ENCODE measurements around the gene HIC2.
A peak's percentile ranks its signal among the peaks of the same experiment; 100 is the strongest.
"Not testable (repeated sequence)": the region's sequence is repeated elsewhere in the genome, so short reads cannot be mapped to it uniquely, and the experiment has no call there.

The HIC2 gene

DNA sequence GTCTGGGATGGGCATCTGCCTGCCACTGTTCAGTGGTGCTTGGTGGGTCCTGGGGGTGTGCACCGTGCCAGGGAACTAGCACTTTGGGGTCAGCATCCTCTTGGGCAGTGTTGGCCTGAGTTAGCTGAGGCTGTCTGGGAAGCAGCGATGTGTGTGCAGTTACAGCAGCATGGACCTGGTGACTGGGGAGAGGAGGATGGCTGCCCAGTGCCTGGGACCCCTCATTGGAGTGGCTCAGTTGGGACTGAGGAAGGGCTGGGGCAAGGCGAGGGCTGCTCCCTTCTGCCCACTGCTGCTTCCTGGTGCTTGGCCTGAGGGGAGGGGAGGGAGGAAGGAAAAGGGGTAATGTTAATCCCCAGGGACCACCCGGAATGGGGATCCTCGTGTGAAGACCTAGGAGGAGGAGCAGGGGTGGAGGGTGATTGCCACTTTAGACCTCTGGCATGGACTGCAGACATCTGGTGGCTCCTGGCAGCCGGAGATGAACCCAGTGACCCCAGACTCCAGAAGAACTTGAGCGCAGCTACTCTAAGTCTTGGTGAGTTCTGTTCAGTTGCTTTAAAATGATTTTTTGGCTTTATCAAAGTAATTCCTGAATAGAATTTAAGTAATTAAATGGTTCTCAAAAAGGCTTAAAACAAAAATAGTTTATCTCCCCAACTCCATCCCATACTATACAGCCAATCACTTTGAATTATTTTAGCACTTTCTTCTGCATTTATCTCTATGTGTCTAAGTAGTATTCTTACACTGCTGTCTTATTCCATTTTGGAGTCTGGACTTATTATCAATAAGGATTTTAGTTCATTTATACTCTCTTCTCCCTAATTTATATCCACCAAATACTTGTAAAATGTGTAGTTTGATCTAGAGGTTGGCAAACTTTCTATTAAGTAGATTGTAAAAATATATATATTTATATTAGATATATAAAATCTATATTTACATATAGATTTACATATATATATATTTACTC is 34.7 kb downstream of the HIC2 start:
- no peak for DNase-seq

DNA sequence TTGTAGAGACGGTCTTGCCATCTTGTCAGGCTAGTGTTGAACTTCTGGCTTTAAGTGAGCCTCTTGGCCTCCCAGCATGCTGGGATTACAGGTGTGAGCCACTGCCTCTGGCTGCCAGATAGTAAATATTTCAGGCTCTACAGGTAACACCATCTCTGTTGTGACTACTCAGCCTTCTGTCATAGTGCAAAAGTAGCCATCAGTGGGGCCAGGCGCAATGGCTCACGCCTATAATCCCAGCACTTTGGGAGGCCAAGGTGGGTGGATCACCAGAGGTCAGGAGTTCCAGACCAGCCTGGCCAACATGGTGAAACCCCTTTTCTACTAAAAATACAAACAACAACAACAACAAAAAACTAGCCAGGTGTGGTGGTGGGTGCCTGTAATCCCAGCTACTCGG is 35.5 kb downstream of the HIC2 start:
- DNase-seq = not testable (repeated sequence)

DNA sequence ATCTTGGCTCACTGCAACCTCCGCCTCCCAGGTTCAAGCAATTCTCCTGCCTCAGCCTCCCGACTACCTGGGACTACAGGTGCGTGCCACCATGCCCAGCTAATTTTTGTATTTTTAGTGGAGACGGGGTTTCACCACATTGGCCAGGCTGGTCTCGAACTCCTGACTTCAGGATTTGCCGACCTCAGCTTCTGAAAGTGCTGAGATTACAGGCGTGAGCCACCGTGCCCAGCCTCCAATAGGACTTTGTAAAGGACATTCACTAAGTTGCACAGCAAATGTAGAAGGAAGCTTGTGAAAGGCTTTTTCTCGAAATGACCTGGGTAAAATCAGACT is 37.8 kb downstream of the HIC2 start:
- not testable (repeated sequence) for DNase-seq

DNA sequence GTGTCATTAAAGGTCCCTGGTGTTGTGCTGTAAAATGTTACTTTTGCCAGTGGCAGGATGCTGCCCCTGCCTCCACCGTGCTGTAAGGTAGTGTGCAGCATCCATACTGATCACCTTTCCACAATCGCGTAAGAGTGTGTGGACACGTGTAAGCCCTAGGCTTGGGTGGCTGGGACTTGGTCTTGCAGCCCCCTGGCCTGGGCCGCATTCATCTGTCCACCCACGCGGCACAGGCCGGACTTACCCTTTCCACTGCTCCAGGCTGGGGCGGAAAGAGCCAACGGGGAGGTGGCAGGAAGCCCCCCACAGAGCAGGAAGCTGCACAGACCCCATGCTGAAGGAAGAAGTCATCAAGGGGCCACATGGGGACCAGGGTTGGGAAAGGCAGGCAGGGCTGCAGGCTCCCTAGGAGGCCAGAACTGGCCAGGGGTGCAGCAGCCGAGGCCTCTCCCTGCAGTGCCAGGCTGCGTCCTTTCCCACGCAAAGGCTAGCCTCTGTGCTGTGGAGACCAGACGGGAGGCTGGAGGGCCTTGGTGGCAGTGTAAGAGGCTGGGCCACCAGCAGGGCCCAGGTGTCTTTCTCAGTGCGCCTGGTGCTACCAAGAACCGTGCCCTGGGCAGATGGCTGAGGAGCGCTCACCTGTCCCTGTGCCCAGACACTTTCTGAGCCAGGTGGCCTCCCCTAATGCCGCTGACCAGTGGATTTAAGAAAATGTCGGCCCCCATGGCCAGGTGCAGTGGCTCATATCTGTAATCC is 38.3 kb downstream of the HIC2 start:
- DNase-seq = no peak

DNA sequence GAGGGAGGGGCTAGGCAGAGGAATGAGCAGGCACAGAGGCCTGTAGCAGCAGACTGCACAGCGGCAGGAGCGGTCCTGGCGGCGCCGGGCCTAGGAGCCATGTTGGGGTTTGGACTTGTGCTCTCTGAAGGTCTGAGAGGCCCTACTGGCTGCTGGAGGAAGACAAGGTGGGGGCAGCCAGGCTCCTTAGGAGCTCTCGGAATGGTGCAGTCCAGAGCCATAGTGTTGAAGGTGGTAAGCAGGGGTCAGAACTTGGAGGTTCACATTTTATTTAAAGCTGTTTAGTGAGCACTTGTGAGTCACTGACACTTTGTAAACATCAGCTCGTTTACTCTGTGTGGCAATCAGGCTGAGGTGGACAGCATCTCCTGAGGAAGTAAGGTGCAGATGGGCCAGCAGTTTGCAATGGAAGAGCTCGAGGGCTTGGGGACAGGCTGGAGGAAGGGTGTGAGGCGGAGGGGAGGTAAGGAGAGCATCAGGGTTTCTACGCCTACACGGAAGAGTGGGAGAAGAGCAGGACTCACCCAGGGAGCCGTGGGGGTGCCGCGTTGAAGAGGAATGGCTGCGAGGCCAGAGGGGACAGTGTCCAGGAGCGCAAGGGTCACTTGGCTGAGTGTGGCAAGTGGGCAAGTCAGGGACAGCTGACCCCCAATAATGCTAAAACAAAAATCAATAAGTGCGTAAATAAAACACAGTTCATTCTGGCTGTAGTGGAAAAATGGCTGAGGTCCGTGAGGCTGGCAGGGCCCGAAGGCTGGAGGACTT is 40.0 kb downstream of the HIC2 start:
- DNase-seq = no peak

DNA sequence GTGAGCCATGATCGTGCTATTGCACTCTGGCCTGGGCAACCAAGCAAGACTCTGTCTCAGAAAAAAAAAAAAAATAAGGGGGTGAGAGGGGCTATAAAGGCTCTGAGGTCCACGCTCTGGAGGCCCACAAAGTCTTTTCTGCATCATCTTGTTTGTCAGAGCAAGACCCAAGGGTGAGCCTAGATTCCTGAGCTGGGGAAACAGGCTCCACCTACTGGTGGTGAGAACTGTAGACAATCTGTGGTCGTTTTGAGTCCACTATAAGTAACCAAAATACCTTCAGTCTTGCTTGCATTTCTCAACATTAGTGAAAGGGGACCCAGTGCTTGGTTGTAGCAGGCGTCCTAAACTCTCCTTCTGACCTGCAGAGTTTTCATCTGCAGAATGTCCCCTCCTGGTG is 45.5 kb downstream of the HIC2 start:
- not testable (repeated sequence) for DNase-seq

DNA sequence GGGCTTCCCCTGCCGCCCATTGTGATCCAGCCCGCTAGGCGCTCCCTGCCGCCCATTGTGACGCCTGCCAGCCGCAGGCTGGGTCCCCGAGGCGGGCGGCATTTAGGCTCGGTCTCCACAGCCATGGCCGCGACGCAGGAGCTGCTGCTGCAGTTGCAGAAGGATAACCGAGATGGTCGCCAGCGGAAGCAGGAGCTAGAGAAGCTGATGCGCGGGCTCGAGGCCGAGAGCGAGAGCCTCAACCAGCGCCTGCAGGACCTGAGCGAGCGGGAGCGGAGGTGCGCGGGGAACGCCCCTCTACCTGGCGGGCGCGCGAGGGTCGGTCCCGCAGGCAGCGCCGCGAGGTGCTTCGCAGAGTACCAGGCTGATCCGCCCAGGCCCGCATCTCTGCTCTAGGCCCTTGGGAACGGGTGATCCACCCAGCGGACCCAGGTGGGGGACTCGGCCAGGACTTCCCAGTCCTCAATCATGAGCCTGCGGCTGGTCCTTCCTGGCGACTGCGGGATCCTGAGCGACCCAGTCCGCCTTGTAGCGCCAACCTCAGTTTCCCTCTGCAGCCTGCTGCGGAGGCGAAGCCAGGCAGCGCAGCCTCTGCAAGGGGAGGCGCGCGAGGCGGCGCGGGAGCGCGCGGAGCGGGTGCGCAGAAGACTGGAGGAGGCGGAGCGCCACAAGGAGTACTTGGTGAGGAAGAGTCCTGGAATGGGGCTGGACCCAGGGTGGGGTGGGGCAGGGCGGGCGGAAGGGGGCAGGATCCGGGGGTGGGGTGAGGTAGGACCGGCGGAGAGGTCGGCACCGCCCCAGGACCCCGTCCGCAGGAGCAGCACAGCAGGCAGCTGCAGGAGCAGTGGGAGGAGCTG is 50.4 kb downstream of the HIC2 start, which contains the start of gene TMEM191C:
Gene TMEM191C, plus strand, starts transcription at position 51 of the 857 bp plus-strand sequence. Its CDS starts 73 bp downstream, at position 124.
- DNase-seq = not testable (repeated sequence)

DNA sequence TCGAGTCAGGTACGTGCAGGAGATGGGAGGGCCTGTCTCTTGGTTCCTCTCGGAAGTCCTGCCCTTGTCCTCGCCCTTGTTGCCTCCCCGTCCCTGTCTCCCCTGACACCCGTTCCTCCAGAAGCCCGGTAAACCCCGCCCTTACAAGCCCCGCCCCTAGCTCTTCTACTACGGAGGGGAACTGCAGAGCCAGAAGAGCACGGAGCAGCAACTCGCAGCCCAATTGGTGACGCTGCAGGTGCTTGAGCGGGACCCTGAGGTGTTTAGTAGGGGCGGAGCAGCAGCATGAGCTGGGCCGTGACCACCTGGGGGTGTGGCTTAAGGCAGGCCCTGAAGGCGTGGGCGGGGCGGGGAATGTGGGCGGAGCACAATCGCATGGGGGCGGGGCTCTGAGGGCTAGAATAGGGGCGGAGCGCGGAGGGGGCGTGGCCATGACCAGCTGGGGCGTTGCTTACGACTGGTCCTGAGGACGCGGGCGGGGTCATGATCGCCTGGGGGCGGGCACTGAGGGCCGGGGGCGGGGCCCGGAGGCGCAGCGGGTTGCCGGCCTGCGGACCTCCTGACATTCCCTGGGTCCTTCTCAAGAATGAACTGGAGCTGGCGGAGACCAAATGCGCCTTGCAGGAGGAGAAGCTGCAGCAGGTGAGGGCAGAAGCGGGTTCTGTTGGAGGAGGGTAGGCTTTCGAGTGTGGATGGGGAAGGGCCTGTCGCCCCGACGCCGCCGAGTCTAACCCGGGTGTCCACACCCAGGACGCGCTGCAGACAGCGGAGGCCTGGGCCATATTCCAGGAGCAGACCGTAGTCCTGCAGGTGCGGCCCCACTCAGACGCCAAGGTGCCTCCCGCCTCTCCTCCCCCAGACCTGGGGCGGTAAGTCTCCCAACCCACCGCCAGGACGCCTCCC is 51.3 kb downstream of the HIC2 start:
- DNase-seq = peak; percentile 84

DNA sequence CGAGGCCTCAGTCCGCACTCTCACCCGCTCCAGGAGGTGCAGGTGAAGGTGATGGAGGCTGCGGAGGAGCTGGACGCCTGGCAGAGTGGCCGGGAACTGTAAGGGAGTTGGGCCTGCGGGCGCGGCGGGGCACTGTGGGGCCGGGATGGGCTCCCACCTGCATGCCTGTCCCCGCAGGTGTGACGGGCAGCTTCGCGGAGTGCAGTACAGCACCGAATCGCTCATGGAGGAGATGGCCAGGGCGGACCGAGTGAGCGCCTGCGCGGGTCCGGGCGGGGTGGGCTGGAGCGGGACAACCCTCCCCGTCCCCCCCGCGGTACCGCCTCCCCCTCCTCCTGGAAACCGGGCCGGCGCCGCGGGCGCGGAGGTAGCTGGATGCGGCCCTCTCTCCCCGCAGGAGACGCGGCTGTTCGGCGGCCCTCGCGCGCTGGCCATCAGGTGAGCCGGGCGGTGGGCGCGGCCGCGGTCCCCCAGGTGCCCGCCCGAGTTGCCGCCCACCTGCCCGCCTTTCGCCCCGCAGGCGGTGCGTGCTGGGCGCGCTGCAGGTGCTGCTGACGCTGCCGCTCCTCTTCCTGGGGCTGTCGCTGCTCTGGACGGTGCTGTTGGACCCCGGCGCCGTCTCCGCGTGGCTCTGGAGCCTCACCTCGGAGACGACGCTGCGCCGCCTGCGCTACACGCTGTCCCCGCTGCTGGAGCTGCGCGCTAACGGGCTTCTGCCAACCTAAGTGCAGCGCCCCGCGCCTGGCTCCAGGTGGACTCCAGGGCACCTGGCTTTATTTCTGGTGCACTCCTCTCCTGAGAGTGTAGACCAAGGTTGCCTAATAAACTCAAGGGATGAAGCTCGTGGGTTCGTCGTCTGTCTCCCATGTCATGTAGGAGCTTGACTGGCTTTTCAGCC is 52.2 kb downstream of the HIC2 start:
- not testable (repeated sequence) for DNase-seq

DNA sequence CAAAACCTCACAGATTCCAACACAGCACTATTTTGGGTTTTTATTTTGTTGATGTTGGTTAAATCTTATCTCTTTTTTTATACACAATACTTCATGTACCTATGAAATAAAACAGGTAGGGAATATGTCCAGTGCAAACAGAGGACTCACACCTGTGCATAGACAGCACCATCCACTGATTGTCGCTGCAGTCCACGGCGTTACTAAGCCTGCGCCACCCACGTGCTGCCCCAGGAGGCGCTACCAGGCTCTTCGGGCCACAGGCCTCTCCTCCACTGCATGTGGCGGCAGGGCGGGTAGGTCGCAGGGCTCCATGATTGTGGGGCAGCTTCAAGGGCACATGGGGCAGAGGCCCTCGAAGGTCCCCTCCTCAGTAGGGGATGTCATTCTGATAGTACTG is 55.8 kb downstream of the HIC2 start:
- DNase-seq = not testable (repeated sequence)

DNA sequence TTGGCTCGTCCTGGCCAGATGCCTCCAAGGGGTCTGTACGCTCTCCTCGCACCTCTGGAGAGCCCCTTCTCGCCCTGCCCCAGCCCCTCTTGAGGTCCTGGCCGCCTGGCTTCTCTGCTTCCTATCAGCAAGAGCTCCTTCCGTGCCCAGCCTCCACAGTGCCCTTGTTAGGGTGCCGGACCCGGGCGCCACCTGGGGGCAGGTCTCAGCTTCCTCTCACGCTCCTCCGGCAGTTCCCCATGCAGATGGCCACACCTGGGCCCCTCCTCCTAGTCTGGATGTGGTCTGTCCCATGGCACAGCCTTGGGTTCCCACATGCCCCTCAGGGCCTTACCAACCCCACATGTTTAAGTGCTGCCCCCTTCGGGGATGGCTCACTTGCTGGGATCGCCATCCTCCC is 56.5 kb downstream of the HIC2 start:
- not testable (repeated sequence) for DNase-seq

DNA sequence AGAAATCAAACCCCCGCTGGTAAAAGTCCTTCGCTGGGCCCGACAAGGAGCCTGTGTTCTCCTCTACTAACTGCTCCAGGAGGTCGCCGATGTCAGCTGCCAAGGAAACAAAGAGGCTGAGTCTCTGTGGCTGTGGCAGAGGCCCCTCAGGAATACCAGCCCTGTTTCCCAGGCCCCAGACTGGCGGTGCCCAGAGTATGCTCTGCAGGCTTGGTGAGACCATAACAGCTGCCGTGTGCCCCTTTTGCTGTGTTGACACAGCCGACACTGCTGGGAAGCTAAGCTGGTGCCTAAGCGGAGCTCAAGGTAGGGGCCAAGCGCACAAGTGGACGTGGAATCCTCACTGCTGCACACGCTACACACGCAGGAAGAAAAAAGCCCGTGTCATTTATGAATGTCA is 66.9 kb downstream of the HIC2 start:
- not testable (repeated sequence) for DNase-seq

DNA sequence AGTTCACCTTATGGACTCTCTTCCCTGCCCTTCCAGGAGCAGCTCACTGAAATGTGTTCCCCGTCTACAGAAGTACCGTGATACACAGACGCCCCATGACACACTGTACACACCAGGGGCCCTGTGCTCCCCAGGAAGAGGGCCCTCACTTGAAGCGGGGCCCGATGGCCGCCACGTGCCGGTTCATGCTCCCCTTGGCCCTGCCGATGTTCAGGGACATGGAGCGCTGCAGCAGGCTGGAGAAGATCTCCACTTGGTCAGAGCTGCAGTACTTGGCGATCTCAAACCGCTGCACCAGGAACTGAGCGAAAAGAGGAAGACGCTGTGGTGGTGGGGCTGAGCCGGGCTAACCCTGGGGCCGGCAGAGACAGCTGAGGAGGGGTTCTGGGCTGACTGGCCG is 70.6 kb downstream of the HIC2 start:
- not testable (repeated sequence) for DNase-seq

DNA sequence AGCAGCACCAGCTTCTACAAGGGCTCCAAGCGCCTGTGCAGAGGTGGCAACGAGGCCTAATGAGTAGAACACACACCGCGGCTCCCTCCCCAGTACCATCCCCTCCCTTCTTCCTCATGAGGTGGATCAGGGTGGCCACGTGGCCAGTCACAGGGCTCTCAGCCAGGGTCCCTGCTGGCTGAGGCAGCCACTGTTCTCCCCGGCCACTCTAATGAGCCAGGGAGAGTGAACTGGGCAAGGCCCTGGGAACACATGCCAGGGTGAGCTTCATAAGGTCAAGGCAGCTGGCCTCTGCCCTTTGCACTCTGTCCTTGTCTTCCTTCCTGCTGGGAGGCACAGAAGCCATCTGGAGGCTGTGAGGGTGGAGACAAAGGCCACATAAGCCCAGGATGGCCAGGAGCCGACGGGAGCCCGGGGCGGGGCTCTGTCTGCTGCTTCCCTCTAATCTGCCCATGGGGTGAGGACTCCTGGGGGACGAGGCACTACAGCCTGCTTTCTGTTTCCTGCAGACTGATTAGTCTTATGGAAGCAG is 72.0 kb downstream of the HIC2 start:
- DNase-seq = not testable (repeated sequence)

DNA sequence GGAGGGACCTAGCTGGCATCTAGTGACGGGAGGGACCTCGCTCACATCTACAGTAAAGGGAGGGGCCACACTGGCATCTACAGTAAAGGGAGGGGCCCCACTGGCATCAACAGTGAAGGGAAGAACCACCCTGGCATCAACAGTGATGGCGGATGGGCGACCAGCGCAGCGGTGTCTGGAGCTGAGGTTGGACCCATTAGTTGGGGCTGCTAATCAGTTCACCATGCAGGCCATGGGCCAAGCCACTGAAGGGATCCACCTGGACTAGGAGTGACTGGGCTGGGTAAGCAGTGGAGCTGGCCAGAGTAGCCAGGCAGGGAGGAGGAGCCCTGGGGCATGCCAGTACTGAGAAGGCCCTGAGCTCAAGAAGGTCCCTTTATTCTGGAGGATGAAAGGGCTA is 73.4 kb downstream of the HIC2 start:
- DNase-seq = not testable (repeated sequence)

DNA sequence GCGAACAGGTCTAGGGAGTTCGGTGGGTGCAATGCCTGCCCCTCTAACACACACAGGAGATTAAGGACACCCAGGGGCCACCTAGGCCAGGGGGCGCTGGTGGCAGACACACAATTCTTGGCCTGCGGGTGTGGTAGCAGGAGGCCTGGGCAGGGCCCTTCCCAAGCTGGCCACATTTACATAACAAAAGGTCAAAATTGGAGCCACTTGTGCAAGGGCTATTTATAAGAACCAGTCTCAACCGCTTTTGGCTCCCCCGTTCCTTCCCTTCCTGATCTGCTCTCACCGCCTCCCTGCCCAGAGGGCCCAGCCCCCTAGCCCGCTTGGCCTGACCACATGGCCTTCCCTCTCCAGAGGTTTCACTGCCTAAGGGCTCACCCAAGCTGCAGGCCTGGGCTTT is 75.1 kb downstream of the HIC2 start:
- DNase-seq = not testable (repeated sequence)

DNA sequence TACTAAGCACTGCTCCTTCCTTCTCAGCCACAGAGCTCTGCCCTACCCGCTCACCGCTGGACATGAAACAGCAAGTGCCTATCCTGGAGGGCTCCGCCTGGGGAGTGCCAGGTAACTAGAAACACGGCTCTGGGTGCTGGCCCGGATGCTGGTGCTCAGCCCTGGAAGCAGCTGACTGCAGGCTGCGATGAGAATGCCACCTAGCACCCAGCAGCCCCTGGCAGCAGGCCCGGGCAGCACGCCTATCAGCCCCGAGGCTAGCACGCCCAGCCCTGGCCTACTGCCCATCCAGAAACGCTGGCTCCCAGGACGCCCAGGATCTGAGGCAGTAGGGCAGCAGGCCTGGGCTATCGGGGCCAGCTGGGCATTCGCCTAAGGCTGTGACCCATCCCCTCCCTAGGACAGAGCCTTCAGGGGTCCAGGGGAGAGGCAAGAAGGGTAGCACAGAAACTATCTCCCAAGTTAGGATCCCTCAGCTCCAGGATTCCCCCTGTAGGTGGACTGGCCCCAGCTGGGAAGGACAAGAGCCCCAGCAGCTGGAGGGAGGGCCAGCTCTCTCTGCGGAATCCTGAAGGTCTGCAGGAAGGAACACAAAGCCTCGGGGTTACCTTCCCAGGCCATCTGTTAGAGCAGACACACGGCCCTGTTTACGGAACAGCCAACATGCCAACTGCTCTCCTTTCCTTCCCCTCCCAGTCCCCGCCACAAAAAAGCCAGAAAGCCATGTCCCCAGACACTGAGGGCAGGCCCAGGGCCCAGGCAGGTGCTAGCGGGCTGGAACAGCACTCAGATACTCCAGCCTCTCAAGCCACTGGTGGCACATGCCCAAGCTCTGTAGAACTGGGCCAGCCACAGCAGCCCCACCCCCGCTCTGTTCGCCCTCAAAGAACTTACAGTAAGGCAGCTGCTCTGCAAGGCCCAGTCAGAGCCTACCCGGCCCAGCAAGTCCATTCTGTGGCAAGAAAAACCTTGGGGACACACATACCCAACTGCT is 76.9 kb downstream of the HIC2 start:
- DNase-seq = not testable (repeated sequence)

DNA sequence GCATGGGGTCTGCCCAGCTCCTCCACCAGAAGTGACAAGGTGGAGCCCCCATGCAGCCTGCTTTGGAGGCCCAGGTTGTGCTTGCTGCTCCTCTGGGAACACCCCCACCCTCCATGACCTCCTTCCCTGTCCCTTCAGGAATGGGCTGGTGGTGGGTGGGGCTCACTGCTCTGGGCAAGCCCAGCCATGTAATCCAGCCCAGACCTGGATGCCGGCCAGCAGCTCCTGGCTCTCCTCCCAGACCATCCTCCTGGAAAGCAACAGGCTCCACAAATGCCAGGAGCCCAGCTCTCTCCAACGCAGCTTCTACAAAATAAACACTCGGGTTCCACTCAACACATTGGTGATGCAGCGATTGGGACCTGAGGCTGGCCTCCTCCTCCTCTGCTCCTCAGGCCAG is 80.8 kb downstream of the HIC2 start:
- DNase-seq = not testable (repeated sequence)

All from inflammatory macrophage treated with lipopolysaccharide for 4 hours (primary cell).